ENCODE measurements around the gene BAZ2B.

BAZ2B gene

DNA sequence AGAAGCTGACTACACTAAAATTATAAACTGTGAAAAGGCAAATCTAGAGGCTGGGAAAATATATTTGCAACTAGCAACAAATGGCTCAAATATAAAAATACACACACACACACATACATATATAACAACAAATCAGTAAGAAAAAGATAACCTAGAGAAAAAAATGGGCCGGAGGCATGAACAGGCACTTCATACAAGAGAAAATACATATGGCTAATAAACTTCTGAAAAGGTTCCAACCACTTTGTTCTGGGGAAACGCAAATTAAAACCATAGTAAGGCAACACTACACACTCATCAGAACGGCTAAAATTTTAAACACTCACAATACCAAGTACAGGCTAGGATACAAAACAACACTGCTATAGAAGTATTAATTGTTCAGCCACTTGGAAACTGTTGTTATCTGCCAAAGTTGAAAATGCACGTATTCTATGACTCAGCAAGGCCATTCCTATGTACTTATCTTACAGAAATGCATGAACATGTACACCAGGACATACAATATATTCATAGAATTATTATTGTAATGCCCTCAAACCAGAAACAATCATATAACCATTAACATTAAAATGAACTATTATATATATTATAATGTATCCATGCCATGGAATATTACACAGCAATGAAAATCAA, 345.5 kb downstream of the BAZ2B start:
- no peak for DNase-seq (ENCODE audit: low read depth in 1 of 2, low spot score in 1 of 2)
